ENCODE results near the gene APOF.
"Not testable (repeated sequence)": the region's sequence is repeated elsewhere in the genome, so short reads cannot be mapped to it uniquely, and the experiment has no call there.

Gene APOF, protein sequence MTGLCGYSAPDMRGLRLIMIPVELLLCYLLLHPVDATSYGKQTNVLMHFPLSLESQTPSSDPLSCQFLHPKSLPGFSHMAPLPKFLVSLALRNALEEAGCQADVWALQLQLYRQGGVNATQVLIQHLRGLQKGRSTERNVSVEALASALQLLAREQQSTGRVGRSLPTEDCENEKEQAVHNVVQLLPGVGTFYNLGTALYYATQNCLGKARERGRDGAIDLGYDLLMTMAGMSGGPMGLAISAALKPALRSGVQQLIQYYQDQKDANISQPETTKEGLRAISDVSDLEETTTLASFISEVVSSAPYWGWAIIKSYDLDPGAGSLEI

DNA sequence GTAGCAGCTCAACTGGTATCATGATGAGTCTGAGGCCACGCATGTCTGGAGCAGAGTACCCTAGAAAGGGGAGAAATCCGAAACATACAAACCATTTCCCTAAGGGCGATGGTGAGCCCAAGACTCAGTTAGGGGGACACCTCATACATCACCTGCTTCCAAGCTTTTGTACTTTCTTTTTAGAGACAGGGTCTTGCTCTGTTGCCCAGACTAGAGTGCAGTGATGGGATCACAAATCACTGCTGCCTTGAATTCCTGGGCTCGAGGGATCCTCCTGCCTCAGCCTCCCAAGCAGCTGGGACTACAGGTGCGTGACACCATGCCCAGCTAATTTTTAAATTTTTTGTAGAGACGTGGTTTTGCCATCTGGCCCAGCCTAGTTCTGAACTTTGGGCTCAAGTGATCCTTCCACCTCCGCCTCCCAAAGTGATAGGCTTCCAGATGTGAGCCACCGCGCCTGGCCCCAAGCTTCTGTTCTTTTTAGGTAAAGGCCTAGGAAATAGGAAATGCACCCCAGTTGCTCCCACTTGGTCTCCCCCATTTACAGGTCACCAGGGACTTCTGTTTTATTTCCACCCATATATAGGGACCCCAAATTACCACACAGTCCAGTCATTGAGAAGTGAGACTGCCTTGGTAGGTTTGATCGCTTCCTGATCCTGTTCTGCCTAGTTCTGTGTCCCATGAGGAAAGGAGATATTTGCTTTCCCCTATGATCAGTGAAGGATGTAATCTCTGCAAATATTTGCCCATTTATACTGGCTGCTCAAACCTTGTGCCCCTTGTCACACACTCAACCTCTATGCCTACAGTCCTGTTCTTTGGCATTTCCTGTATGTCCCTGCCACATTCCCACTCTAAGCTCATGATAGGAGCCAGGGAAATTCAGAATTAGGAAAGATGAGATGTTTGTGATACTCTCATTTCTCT, at the start of gene APOF:
APOF (minus strand) TSS at position 728 of the 930 bp plus-strand sequence; CDS start at position 616, 112 bp downstream.
- DNase-seq, result no peak

DNA sequence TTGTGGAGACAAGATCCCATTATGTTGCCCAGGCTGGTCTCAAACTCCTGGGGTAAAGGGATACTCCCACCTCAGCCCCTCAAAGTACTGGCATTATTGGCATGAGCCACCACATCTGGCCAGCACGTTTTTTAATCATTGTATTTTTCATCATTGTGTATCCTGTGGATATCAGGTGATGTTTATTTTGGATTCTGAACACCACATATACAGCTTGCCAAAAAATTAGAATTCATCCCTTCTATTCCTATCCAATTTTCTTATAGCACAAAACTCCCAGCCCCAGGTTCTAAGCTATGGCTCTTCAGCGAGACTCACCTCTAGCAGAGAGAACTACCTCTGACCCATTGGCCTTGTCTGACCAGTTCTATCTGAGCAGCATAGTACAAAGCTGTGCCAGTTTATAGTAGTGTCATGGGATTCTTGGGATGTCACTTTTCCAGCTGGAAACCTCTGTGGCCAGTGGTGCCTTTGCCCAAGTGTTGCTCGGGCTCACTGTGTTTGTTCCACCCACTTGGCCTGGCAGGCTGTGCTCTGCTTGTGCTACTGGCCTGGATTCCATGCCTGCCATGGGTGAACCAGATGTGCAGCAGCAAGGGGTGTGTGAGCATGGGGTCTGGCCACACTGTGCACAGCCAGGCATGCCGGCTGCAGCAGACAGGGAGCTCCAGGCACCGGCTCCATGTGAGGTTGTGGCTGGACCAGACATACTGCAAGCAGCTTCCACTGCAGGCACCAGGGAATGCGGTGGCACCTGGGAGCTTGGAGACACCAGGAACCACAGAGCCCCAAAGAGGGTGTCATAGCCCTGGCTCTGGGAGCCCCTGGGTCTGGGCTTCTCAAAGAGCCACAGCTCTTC, 49.4 kb upstream of the APOF start:
- no peak for DNase-seq

DNA sequence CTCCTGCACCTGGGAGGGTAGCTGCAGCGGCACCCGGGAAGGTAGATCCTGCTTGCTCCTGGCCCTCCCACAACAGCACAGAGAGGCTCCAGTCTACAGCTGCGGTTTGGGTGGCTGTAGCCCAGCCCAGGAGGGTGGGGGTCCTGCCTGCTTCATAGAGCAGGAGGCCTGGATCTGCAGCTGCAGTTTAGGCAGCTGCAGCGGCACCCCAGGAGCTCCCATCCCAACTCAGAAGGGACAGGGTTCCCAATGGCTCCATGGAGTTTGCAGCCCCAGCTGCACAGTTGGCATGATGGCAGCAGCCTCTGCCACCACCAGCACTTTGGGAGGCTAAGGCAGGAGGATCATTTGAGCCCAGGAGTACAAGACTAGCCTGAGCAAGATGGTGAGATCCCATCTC, 48.1 kb upstream of the APOF start:
- no peak for DNase-seq

DNA sequence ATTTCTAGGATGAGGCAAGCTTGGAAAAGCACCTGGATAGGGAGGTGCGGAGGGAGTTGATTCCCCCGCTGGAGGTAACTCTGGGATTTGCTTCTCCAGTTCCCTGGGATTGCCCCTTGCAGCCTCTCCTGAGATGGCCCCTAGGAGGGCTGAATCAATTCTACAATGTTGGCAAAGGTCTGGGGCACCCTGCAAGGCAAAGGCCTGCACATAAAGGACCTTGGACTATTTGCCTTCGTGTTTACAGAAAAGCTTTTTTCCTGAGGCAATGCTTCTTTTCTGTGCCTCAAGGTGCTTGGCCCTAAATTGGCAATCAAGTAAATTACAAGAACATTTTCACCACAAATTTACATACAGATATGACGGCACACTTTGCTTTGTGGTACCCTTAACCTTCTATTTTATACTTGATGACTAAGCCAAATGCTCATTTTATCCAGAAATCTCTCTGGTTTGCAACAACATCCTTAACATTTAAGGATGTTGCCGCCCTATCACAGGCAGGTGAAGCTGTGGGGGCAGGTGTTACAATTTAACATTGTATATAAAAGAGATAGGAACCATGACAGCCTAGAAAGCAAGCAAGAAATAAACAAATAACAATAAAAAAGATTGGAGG, 46.3 kb upstream of the APOF start:
- DNase-seq, result no peak

DNA sequence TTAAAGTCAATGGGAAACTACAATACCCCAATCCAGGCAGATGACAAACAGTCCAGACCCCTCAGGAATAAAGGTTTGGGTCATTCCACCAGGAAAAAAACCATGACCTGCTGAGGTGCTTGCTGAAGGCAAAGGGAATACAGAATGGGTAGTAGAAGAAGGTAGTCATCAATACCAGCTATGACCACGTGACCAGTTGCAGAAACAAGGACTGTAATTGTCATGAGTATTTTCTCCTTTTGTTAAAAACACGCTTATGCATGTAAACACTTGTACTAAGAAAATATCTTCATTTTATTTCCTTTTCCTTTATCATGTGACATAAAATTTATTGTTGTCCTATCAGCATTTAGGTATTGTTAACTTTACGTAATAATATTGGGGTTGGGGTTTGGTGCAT, 41.6 kb upstream of the APOF start:
- not testable (repeated sequence) for DNase-seq

DNA sequence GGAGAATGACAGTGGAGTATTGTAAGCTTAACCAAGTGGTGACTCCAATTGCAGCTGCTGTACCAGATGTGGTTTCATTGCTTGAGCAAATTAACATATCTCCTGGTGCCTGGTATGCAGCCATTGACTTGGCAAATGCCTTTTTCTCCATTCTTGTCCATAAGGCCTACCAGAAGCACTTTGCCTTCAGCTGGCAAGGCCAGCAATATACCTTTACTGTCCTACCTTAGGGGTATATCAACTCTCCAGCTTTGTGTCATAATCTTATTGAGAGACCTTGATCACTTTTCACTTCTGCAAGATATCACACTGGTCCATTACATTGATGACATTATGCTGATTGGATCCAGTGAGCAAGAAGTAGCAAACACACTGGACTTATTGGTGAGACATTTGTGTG, 39.0 kb upstream of the APOF start:
- not testable (repeated sequence) for DNase-seq

DNA sequence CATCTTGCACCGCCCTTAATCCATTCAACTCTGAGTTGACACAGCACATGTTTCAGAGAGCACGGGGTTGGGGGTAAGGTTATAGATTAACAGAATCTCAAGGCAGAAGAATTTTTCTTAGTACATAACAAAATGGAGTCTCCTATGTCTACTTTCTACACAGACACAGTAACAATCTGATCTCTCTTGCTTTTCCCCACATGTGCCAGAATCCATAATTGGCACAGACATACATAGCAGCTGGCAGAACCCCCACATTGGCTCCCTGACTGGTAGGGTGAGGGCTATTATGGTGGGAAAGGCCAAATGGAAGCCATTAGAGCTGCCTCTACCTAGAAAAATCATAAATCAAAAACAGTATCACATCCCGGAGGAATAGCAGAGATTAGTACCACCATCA, 38.5 kb upstream of the APOF start:
- DNase-seq, result not testable (repeated sequence)

DNA sequence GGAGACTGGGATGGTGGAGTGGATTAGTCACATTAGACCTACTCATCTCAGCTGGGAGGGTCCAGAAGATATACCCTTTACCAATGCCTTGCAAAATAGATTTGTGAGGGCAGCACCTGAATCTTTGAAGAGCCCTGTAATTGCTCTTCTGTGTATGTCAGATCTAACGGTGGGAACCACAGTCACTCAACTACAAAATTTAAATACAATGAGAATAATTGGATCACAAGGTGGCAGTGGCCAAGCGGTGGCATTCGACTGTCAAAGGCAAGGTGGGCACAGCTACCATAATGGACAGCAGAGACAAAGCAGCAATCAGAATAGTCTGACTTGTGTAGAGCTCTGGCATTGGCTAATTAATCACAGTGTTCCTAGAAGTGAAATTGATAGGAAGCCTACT, 36.8 kb upstream of the APOF start:
- not testable (repeated sequence) for DNase-seq

DNA sequence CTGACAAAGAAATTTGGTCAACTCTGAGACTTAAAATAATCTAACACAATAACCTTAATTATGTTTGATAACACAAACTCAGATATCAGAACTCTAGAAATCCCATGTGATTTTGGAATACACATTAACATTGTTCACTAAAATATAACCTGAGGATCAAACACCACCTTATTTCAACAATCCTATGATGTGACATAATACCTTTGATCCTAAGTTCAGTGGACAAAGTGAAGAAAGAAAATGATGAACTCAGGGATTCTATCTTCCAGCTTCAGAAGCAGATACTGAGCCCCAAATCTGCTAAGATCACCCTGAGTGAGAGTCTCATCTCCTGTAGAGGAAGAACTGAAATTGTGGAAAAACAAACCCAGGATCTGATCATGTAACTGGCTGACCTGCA, 35.7 kb upstream of the APOF start:
- DNase-seq, result no peak

DNA sequence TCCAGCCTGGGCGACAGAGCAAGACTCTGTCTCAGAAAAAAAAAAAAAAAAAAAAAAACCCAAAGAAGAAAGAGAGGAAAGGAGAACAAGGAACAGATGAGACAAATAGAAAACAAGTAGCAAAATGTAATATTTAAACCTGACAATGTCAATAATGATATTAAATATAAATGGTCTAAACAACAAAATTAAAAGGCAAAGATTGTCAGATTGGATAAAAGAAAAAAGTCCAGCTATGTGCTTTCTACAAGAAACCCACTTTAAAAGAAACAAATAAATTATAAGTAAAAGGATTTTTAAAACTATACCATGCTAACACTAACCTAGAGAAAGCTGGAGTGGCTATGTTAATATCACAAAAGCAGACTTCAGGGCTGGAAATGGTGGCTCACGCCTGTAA, 29.7 kb upstream of the APOF start:
- DNase-seq, result no peak

DNA sequence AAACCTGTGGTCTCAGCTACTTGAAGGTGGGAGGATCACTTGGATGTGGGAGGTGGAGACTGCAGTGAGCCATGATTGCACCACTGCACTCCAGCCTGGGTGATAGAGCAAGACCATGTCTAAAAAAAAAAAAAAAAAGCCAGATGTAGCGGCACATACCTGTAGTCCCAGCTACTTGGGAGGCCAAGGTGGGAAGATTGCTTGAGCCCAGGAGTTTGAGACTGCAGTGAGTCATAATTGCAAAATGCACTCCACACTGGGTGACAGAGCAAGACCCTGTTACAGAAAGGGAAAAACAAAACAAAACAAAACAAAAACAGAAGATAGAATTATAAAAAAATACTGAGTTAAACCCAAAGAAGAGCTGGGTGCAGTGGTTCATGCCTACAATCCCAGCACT, 29.1 kb upstream of the APOF start:
- DNase-seq, result no peak

DNA sequence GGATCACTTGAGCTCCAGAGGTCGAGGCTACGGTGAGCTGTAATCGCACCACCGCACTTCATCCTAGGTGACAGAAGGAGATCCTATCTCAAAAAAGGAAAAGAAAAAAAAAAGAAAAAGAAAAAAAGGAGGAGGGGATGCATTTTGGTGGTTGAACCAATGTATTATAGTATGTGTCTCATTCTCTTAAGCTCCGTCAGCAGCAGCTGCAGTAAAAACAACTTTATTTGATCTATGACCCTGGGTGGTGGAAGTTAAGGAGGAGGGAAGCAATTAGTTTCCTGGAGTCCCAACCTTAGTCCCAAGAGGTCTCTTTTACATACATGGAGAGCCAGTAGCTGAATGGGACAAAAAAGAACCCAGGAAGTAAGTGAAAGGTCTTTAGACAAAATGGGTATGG, 26.8 kb upstream of the APOF start:
- DNase-seq, result no peak

DNA sequence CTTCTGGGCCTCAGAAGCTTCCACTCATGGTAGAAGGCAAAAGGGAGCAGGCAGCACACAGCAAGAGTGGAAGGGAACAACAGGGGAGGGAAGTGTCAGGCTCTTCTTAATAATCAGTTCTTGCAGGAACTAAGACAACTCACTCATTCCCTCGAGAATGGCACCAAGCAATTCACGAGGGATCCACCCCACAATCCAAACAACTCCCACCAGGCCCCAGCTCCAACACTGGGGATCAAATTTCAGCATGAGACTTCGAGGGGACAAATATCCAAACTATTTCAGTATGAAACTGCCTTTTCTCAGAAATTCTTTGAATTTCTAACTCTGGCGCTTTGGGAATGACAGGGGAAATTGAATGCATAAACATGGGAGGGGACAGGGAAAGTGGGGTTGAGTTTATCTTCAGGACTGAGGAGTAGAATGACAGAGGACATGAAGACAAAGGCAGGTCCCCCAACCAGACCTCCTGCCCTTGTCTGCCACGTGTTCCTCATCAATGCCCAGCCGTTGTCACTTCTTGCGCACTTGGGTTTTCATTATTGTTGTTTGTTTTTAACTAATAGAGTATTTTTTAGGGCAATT, 24.6 kb upstream of the APOF start:
- no peak for DNase-seq

DNA sequence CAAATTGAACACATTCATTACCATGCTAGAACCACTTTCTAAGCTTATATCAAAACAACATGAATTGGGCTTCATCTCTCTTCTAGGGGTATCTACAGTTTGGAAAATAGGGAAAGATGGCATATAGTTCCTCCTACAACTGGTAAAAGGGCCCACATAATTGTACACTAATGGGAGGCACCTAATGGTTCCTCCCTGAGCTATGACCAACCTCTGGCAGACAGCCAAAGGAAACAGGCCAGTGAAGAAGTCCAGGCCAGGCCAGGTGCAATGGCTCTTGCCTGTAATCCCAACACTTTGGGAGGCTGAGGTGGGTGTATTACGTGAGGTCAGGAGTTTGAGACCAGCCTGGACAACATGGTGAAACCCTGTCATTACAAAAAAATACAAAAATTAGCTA, 23.2 kb upstream of the APOF start:
- no peak for DNase-seq

DNA sequence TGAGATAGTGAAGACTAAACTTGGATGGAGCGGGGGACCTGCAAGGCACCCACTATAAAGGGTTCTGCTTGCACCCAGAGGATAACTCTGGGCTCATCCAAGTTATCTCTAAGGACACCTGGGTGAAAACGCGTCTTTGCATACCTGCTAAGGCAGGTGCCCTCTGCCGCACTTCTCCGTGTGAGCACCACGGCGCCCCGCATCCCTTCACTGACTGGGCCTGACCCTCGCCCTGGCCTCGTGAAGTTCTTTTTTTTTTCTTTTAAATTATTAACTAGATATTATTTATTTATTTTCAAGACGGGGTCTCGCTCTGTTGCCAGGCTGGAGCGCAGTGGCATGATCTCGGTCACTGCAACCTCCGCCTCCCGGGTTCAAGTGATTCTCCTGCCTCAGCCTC, 20.0 kb upstream of the APOF start:
- no peak for DNase-seq

DNA sequence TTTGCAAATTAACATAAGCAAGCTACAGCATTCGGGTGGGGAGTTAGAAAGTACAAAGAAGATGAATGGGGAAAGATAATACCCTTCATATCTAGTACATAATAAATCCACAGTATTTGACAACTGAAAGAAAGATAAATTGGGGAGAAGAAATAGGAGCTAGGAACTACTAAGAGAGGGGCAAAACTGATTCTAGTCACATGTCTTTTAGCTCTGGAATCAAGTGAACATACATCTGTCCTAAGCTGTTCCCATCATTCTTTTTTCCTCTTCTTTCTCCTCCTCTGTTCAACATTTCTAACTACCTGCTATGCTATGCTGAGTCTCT, 15.3 kb upstream of the APOF start:
- DNase-seq, result no peak

DNA sequence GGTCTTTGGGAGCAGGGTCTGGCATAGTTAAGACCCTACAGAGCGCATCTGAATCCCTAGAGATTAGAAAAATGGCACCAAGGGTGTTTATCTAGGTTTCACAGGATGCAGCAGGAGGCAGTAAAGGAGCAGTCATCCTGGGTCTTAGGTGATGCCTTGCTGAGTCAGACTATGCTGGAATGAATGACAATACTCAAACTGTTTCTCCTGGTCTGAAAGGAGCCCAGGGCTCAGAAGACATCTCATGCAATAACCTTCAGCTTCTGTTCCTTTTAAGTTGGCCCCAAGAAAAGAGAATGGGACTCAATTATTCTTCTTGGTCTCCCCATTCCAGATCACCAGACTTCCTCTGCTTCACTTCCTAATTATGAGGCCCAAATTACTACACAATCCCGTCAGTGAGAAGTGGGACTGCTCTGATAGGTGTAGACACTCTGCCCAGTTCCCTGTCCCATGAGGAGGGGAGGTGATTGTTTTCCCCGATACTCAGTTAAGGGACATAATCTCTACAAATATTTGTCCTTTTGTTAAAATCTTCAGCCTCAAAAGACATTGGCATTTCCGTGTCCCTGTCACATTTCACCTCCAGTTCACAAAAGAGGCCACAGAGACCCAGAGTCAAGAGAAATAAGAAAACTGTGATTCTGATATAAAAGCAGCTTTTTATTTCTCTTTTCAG, 14.8 kb upstream of the APOF start:
- no peak for DNase-seq

DNA sequence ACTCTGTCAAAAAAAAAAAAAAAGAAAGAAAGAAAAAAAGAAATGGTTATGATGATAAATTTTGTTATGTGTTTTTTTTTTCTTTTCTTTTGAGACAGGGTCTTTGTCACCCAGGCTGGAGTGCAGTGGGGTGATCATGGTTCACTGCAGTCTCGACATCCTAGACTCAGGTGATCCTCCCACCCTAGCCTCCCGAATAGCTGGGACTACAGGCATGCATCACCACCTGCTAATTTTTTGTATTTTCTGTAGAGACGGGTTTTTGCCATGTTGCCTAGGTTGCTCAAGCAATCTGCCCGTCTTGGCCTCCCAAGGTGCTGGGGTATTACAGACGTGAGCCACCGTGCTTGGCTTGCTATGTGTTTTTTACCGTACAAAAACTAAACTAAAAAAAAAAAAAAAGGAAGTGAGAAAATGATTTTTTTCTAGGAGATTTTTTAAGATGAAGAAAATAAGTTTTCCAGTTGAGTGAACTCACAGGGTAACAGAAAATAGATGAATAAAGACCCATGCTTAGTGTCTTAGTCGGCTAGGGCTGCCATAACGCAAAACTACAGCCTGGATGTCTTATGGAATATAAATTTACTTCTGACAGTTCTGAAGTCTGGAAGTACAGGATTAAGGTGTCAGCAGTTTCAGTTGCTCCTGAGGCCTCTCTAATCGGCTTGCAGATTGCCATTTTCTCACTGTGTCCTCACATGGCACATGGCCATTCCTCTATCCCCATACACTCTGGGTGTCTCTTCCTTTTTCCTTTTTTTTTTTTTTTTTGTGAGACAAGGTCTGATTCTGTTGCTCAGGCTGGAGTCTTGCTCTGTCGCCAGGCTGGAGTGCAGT, 13.2 kb upstream of the APOF start:
- DNase-seq, result no peak

DNA sequence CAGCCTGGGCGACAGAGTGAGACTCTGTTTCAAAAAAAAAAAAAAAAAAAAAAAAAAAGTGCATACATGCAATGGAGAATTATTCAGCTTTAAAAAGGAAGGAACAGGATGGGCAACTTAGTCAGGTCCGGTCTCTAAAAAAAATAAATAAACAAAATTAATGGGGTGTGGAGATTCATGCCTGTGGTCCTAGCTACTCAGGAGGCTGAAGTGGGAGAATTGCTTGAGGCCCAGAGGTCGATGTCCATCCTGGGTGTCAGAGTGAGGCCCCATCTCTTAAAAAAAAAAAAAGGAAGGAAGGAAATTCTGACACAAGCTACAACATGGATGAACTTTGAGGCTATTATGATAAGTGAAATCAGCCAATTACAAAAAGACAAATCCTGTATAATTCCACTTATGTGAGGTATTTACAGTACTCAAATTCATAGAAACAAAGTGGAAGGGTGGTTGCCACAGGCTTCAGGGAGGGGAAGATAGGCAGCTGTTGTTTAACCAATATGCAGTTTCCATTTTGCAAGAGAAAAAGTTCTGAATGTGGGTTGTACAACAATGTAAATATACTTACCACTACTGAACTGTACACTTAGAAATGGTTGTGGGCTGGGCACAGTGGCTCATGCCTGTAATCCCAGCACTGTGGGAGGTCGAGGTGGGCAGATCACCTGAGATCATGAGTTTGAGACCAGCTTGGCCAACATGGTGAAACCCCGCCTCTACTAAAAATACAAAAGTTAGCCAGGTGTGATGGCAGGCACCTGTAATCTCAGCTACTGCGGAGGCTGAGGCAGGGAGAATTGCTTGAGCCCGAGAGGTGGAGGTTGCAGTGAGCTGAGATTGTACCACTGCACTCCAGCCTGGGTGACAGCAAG, 12.3 kb upstream of the APOF start:
- DNase-seq, result no peak

DNA sequence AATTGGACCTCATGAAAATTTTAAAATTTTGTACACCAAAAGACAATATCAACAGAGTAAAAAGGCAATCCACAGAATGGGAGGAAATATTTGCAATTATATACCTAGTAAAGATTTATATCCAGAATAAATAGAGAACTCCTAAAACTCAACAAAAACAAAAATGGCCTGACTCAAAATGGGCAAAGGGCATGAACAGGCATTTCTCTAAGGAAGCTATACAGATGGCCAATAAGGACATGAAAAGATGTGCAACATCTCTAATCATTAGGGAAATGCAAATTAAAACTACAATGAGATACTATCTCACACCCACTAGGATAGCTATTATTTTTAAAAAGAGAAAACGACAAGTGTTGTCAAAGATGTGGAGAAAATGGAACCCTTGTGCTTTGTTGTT, 10.9 kb upstream of the APOF start:
- DNase-seq, result no peak

Measured in T1000 (cell line).